KBM-7 (cell line): ENCODE results near the gene ITIH2.
"Not testable (repeated sequence)": the region's sequence is repeated elsewhere in the genome, so short reads cannot be mapped to it uniquely, and the experiment has no call there.

ENCODE experiments used
- DNase-seq: peaks from one replicate; pipeline ENCODE4 v3.0.0-alpha.2; 2015
- in situ Hi-C: fragments of 300-500 bp; cut with MboI; formaldehyde crosslinking; loops from 2 replicates; pipeline ENCODE4 v1.14.3; 2020; ENCODE audit warnings: low sequenced_read_pairs, low pct_unique_long_range_greater_than_20kb, mixed read lengths

The ITIH2 gene

GRCh38 chr10:7720478-7720877 lies 17.4 kb downstream of the ITIH2 start:
- DNase-seq = no peak
- in situ Hi-C loops = no loop called here

GRCh38 chr10:7722927-7723529 lies 19.9 kb downstream of the ITIH2 start:
- no peak for DNase-seq
- in situ Hi-C loops = no loop called here

GRCh38 chr10:7734821-7735220 lies 31.7 kb downstream of the ITIH2 start:
- DNase-seq = no peak
- in situ Hi-C loops = no loop called here

GRCh38 chr10:7738536-7739407 lies 35.7 kb downstream of the ITIH2 start:
- in situ Hi-C loops = no loop called here
- no peak for DNase-seq

GRCh38 chr10:7744307-7744706 lies 41.2 kb downstream of the ITIH2 start:
- DNase-seq = no peak

GRCh38 chr10:7748637-7749036 lies 45.5 kb downstream of the ITIH2 start:
- in situ Hi-C loops, DNase-seq: not testable (repeated sequence)

More at GRCh38 chr10:7744307-7744706, 41.2 kb downstream of the ITIH2 start:
- in situ Hi-C loops = no loop called here

- in situ Hi-C loops = no loop called here
Observed at GRCh38 chr10:7750222-7750621, 47.1 kb downstream of the ITIH2 start.

GRCh38 chr10:7752251-7752650 lies 49.1 kb downstream of the ITIH2 start:
- in situ Hi-C loops = no loop called here
- no peak for DNase-seq

More at GRCh38 chr10:7750222-7750621, 47.1 kb downstream of the ITIH2 start:
- DNase-seq = no peak

- no peak for DNase-seq
- in situ Hi-C loops = no loop called here
Observed at GRCh38 chr10:7755103-7755502, 52.0 kb downstream of the ITIH2 start.

- in situ Hi-C loops = no loop called here
- peak; percentile 60 for DNase-seq
Observed at GRCh38 chr10:7756360-7756992, 53.4 kb downstream of the ITIH2 start.

- in situ Hi-C loops = no loop called here
- DNase-seq = peak; percentile 30
Observed at GRCh38 chr10:7763929-7764328, 60.8 kb downstream of the ITIH2 start.

- in situ Hi-C loops = no loop called here
- no peak for DNase-seq
Observed at GRCh38 chr10:7766241-7766640, 63.1 kb downstream of the ITIH2 start.

GRCh38 chr10:7767209-7767608 lies 64.1 kb downstream of the ITIH2 start:
- DNase-seq = no peak
- in situ Hi-C loops = no loop called here

GRCh38 chr10:7768417-7768816 lies 65.3 kb downstream of the ITIH2 start:
- in situ Hi-C loops = no loop called here
- no peak for DNase-seq

- in situ Hi-C loops = no loop called here
- no peak for DNase-seq
Observed at GRCh38 chr10:7773845-7774801, 71.0 kb downstream of the ITIH2 start.

- DNase-seq = no peak
- in situ Hi-C loops = no loop called here
Observed at GRCh38 chr10:7776777-7777176, 73.7 kb downstream of the ITIH2 start.

GRCh38 chr10:7782194-7782593 lies 79.1 kb downstream of the ITIH2 start:
- in situ Hi-C loops, DNase-seq: not testable (repeated sequence)

- no peak for DNase-seq
- in situ Hi-C loops = no loop called here
Observed at GRCh38 chr10:7786430-7786829, 83.3 kb downstream of the ITIH2 start.
